Stimulated activated naive B cell treated with anti-CD40 and anti-IgM and Interleukin-4, amounts not matched to agents 10 μg/mL and 1 μg/mL and 100 μg/mL, for 72 hours (primary cell): Measurements from ENCODE around the gene TMEM269.

ENCODE experiments used
- ATAC-seq, 2 donors: fragments of 150-1000 bp; cut with Tn5 transposase; replicated peaks; 2 replicates each; pipeline ENCODE4 v1.10.0; 2021; ENCODE audit warnings: moderate library complexity in 1 of 2
- DNase-seq: peaks from one replicate; pipeline ENCODE4 v3.0.0; 2021
- H3K27ac Mint-ChIP-seq: one replicate; pipeline ENCODE4 v1.8.0; 2022; ENCODE audit warnings: mild to moderate bottlenecking, mixed read lengths
- H3K27me3 Mint-ChIP-seq, 2 donors: one replicate each; pipeline ENCODE4 v1.8.0; 2022; ENCODE audit warnings: mixed read lengths in 2 of 2
- H3K36me3 Mint-ChIP-seq, 2 donors: one replicate each; pipeline ENCODE4 v1.8.0; 2022; ENCODE audit warnings: mixed read lengths in 2 of 2, mild to moderate bottlenecking in 1 of 2
- H3K4me1 Mint-ChIP-seq, 2 donors: one replicate each; pipeline ENCODE4 v1.8.0; 2022; ENCODE audit warnings: mixed read lengths in 2 of 2, mild to moderate bottlenecking in 1 of 2
- H3K4me3 Mint-ChIP-seq, 2 donors: one replicate each; pipeline ENCODE4 v1.8.0; 2022; ENCODE audit warnings: mild to moderate bottlenecking in 2 of 2, mixed read lengths in 2 of 2, moderate library complexity in 1 of 2
- H3K9me3 Mint-ChIP-seq, 2 donors: one replicate each; pipeline ENCODE4 v1.8.0; 2022; ENCODE audit warnings: mixed read lengths in 2 of 2, mild to moderate bottlenecking in 1 of 2

TMEM269 gene, protein sequence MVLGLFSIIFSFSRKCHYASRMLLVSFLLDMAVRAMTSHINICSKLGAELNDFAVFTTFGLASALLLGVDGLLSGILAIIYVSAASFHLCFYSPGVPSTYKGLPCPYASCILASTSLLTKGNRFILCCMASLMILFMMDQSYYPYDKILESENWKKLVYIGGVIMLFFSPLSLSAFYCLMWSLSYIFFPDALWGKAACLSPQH

DNA sequence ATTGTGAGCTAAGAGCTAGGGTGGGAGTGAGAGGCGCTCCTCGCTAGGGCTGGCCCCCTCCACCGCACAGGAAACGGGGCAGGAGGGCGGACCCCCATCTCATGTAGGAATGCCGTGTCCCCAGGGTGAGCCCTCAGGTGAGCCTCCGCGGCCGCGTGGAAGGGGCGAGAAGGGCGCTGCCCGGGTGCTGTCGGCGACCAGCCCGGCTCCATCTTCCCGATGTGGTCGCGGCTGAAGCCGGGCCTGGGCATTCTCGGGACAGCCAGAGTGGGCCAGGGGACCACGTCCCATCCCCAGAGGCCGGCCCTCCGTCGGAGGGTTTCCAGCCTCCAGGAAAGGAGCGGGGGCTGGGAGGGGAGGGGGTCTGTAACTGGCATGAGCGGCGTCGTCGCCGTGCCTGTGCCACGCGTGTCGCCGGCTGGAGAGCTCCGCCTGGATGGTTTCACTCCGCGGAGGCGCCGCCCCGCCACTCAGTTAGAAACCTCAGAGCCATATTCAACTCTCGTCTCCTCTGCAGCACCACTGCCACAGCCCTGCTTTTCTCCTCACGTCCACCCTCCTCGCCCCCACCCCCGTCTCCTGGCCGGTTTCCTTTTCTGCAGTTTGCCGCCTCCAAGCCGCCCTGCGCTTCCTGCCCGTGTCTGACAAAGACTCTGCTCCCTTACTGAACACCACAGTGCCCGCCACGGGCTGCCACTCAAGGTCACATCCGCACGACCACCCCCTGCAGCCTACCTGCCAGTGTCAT is at the start of gene TMEM269:
Gene TMEM269, plus strand, starts transcription at position 46 of the 748 bp plus-strand sequence. CDS start 4,903 bp downstream, outside the sequence.
- DNase-seq (no peak), ATAC-seq (peak; percentile 73 to 82)
- Mint-ChIP-seq H3K9me3 (no peaks in the 10 kb centered on the region), H3K27ac (peak within 1 kb of the TSS; percentile 51), H3K27me3 (peaks cover 11 to 14% of the 10 kb centered on the region in 2 donors), H3K36me3 (peaks cover 19 to 43% of the 10 kb centered on the region in 2 donors), H3K4me3 (peak within 1 kb of the TSS; percentile 73 to 79), H3K4me1 (peaks cover 23 to 30% of the 10 kb centered on the region in 2 donors)

DNA sequence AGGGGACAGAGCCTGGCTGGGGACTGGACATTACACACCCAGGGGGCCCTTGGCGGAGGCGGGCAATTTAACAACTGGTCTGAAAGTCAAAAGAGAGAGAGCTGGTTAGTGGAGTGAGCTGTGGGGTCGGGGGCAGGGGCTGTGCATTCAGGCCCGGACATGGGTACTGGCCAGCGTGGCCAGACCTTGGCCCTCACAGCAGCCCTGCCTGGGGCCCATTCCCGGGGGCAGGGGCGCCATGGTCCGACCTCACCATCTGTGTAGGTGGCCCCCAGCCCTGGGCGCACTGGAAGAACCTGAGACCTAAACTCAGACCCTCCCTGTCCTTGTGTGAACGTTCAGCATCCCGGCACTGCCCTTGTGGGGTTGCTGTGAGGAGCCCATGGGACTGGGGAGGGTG is 49.7 kb upstream of the TMEM269 start:
- Mint-ChIP-seq H3K4me1 (peaks cover 14 to 25% of the 10 kb centered on the region in 2 donors), H3K27me3 (no peaks in the 10 kb centered on the region)
- ATAC-seq: no peak

DNA sequence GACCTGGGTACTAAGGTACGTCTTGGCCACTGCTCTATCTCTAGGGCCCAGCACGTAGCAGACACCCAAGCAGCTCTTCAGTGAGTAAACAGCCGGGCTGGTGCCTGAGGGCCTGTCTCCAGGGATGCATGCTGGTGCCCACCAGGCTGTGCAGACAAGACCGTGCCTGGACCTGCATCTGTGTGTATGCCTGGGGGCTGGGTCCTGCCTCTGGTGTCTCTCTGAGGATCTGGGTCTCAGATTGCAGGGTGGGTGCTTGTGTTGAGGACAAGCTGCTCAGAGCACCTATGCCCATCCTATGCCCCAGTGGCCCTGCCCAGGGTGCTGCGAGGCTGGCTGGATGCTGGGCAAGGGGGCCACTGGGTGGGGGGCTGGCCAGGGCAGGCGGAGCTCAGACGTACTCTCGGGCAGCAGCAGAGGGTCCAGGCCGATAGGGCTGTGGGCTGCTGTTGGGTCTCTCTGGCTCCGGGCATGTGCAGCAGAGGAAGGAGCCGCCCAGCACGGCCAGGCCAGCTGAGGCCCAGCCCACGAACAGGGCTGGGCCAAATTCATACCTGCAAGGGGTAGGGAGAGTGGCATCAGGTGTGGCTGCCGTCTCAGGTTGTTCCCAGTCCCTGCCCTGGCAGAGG is 49.2 kb upstream of the TMEM269 start:
- no peaks in the 10 kb centered on the region for H3K9me3 Mint-ChIP-seq

More for the DNA sequence above, 49.7 kb upstream of the TMEM269 start:
- DNase-seq: no peak
- H3K4me3 Mint-ChIP-seq: no peak overlapping the region
- H3K9me3 Mint-ChIP-seq: no peaks in the 10 kb centered on the region
- H3K27ac Mint-ChIP-seq: no peak overlapping the region
- H3K36me3 Mint-ChIP-seq: no peaks in the 10 kb centered on the region

DNA sequence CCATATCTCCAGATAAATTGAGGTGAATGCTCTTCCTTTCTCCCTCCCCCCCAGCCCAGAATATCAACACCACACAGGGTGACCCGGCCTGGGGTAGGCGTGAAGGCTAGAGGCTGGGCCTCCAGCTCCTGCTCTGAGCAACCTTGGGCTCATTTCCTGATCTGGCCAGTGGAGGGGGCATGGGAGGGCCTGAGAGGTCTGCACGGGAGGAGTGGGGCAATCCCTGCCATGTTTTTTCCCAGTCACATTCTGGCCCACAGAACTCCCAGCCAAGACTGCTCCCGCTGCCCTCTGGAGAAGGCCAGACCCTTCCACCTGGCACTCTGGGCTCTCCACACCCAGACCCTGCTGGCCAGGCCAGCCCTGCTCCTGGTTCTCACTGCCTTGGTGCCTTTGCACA is 48.6 kb upstream of the TMEM269 start:
- no peak for DNase-seq
- no peak overlapping the region for H3K4me3 Mint-ChIP-seq
- H3K27me3 Mint-ChIP-seq: no peaks in the 10 kb centered on the region
- H3K4me1 Mint-ChIP-seq: peaks cover 11 to 23% of the 10 kb centered on the region in 2 donors
- peak overlapping the region; percentile 70 for H3K27ac Mint-ChIP-seq
- H3K36me3 Mint-ChIP-seq: no peaks in the 10 kb centered on the region
- ATAC-seq: peak; percentile 29 to 38
- H3K9me3 Mint-ChIP-seq: no peaks in the 10 kb centered on the region

More for the DNA sequence above, 49.2 kb upstream of the TMEM269 start:
- DNase-seq (no peak), ATAC-seq (no peak)
- no peaks in the 10 kb centered on the region for H3K36me3 Mint-ChIP-seq
- peak overlapping the region; percentile 70 for H3K27ac Mint-ChIP-seq
- no peak overlapping the region for H3K4me3 Mint-ChIP-seq
- peaks cover 14 to 25% of the 10 kb centered on the region in 2 donors for H3K4me1 Mint-ChIP-seq
- H3K27me3 Mint-ChIP-seq: no peaks in the 10 kb centered on the region

DNA sequence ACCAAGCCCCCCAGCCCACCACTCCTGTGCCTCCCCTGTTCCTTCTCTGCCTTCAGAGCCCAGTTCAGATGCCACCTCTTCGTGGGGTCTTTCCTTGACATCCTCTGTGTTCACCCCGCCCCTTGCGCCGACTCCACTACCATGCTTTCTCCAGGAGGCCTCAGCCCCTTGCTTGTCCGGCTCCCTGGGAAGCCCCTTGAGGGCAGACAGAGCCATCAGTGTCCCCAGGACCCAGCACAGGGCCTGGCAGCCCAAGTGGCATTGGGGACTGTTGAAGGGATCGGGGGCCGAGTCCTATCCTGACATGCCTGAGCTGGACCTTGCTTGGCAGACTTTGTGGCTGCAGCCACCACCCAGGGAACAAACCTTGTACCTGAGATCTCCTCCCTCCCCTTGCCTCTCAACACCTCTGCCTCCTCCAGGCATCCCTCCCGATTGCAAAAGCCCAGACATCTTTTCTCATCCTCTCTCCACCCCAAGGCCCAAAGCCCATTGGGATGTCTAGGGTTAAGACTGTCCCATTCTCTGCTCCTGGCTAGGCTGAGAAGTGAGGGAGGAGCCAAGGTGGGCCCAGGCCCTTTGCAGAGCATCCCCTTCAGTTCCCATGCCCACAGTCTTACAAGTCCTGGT is 48.1 kb upstream of the TMEM269 start:
- ATAC-seq (peak in 1 of 2 donors; percentile 11), DNase-seq (no peak)
- Mint-ChIP-seq H3K36me3 (no peaks in the 10 kb centered on the region), H3K9me3 (no peaks in the 10 kb centered on the region), H3K27ac (no peak overlapping the region), H3K4me1 (peaks cover 11 to 19% of the 10 kb centered on the region in 2 donors), H3K4me3 (no peak overlapping the region), H3K27me3 (no peaks in the 10 kb centered on the region)

DNA sequence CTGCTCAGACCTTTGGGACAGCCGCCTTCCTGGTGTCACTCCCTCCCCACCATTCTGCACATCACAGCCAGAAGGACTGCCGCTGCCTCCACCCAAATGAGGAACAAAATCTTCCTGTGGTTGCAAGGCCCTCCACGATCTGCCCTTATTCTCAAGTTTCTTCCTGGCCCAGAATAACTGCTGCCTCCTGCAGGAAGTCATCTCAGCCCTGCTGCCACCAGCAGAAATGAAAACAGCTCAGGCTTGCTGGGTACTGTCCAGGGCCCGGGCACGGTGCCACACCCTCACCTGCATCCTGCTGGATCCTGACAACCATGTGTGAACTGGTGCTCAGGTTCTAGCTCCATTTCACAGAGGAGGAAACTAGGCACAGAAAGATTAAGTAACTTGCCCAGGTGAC is 47.5 kb upstream of the TMEM269 start:
- peak; percentile 64 to 81 for ATAC-seq

DNA sequence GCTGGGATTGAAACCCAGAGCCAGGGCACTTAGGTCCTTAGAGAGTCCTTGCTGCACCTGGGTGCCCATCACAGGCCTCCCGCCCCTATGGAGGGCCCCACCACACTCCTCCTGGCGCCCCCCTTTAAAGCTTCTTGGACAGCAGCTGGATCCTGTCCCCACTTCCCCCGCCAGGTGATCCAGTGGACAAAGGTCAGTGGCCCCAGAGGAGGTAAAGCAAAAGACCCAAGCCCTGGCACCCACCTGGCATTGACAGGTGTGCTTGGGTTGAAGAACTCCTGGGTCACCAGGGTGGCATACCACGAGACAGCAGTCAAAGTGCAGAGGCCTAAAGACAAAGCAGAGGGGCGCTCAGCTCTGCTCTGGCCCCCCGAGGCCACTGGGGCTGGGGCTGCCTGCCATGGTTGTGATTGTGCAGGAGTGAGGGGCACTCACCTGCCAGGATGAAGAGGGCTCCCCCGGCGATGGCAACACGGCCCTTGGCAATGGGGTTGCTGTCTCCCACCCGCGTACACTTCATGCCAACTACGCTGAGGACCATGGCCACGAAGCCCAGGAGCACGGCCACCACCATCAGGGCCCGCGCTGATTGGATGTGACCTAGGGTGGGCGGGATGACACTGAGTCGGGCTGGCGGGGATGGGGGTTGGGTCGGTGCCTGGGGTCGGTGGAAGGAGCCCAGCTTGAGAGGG is 46.7 kb upstream of the TMEM269 start:
- H3K36me3 Mint-ChIP-seq: no peaks in the 10 kb centered on the region
- DNase-seq: no peak
- no peak overlapping the region for H3K4me3 Mint-ChIP-seq
- H3K9me3 Mint-ChIP-seq: no peaks in the 10 kb centered on the region
- H3K27ac Mint-ChIP-seq: no peak overlapping the region
- no peak for ATAC-seq
- no peaks in the 10 kb centered on the region for H3K27me3 Mint-ChIP-seq
- H3K4me1 Mint-ChIP-seq: peaks cover 11 to 19% of the 10 kb centered on the region in 2 donors

More for the DNA sequence above, 47.5 kb upstream of the TMEM269 start:
- Mint-ChIP-seq H3K9me3 (no peaks in the 10 kb centered on the region), H3K4me1 (peaks cover 11 to 19% of the 10 kb centered on the region in 2 donors), H3K4me3 (no peak overlapping the region), H3K27ac (no peak overlapping the region), H3K27me3 (no peaks in the 10 kb centered on the region), H3K36me3 (no peaks in the 10 kb centered on the region)
- peak; percentile 19 for DNase-seq

DNA sequence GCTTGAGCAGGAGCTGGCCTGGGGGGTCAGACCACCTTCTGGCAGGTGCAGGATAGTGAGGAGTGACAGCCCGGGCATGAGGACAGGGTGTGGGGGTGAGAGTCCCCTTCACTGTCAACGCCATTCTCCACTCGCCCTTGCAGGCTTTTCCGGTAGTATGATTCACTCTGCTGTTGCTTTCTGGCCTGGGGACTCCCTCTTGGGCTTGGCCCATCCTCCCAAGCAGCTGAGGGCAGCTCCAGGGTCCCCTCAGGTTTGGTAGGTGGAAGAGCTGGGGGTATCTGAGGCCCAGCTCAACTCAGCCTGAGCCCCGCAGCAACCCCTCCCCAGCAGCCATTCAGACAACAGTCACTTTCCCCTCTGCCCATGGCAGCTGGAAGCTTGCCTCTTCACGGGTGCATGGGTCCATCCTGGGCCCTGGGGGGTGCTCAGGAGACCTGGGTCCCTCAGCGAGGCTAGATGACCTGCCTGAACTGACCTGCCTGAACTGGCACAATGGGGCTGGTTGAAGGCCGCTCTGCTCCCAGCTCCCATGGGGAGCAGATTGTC is 46.0 kb upstream of the TMEM269 start:
- Mint-ChIP-seq H3K36me3 (no peaks in the 10 kb centered on the region), H3K27me3 (no peaks in the 10 kb centered on the region), H3K9me3 (no peaks in the 10 kb centered on the region), H3K4me3 (no peak overlapping the region), H3K27ac (no peak overlapping the region), H3K4me1 (peaks cover 11 to 19% of the 10 kb centered on the region in 2 donors)
- DNase-seq: no peak
- ATAC-seq: no peak

DNA sequence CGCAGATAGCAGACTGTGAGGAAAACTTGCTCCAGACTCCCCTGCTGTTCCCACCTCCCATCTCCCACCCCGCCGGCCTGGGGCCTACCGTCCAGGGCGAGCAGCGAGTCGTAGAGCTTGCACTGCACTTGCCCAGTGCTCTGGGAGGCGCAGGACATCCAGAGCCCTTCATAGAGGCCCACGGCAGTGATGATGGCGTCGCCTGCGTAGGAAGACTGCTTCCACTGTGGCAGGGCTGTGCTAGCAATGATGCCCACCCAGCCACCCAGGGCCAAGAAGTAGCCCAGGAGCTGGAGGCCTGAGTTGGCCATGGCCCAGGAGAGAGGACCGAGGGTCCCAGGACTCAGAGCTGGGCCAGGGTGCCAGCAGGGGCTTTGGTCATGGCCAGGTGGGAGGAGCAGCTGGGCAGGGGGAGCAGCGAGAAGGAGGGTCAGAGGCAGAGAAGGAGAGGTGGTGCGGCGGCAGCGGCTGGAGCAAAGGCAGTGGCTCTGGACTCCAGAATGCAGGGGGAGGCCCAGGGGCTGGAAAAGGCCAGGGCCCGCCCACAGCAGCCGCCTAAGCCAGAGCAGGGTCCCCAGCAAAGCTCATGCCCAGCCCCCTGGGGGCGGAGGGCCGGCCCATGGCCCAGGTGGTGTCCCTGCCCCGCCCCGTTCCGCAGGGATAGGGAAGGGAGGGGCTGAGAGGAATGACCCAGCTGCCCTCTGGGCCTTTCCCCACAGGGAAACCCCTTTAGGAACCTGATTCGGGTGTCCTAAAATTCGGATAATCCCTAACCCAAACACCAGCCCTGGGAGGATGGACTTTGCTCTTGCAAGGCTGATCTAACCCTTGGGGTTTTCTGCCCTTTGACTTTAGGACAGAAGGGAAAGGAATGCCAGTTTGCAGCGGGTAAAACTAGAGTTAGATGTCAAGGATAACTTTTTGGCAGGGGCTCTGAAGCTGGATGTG is 44.8 kb upstream of the TMEM269 start, which contains the start of gene CLDN19:
Gene CLDN19, minus strand, starts transcription at position 484 of the 948 bp plus-strand sequence. Its CDS starts 173 bp downstream, at position 311.
- Mint-ChIP-seq H3K9me3 (no peaks in the 10 kb centered on the region), H3K27ac (no peak within 1 kb of the TSS), H3K27me3 (no peaks in the 10 kb centered on the region), H3K36me3 (no peaks in the 10 kb centered on the region), H3K4me3 (no peak within 1 kb of the TSS), H3K4me1 (peaks cover 11 to 19% of the 10 kb centered on the region in 2 donors)
- ATAC-seq: no peak
- DNase-seq: no peak

DNA sequence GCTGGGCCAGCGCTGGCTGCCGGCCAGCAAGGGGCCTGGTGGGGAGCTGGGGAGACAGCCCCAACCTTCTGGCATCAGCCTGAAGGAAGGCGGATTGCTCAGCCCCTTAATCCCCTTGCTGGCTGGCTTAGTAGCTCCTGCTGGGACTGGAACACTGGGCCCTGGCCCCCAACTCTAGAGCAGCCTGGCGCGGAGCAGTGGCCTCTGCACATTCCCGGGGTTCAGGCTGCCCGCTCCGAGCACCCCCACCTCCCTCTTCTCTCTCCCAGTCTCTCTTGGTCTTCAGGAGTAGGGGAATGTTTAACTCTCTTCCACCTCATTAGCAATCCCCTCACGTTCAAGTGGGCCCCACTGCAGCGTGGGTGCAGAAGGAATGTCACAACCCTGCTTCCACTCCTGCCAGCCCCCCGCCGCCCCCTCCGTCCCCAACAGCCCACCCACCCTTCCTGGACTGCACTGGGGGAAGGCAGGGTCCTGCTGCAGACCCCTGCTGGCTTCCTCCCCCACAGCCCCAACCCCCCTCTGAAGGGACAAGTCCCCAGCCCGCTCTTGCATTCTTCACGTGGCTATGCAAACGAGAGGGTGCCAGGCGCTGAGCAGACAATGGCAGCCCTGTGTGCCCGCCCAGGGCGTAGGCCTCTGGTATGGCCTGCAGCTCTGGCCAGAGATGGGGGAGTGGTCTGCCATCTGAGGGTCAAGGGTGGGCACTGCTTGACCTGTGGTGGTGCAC is 43.8 kb upstream of the TMEM269 start:
- no peaks in the 10 kb centered on the region for H3K9me3 Mint-ChIP-seq

DNA sequence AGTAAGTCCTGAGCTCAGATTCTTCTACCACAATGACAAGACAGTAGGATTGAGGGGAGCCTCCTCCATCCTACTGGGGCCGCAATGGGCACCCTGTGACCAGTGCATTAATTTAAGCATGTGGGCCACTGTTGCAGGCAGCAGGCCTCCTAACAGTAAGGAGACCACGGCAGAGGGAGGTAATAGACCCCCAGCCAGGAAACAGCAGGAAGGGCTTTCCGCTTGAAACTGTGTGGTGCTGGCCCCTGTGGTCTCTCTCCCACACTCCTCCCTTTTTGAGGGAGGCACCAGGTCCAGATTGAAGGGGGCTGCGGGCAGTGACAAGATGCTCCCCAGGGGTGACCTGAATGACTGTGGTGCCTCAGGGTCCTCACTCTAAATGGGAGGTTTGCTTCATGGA is 43.1 kb upstream of the TMEM269 start:
- Mint-ChIP-seq H3K9me3 (no peaks in the 10 kb centered on the region), H3K4me1 (peaks cover 6 to 15% of the 10 kb centered on the region in 2 donors), H3K4me3 (no peak overlapping the region), H3K36me3 (peaks cover 0 to 13% of the 10 kb centered on the region in 2 donors), H3K27me3 (no peaks in the 10 kb centered on the region), H3K27ac (no peak overlapping the region)
- no peak for ATAC-seq
- no peak for DNase-seq

More for the DNA sequence above, 43.8 kb upstream of the TMEM269 start:
- H3K4me1 Mint-ChIP-seq: peaks cover 11 to 19% of the 10 kb centered on the region in 2 donors
- no peak overlapping the region for H3K27ac Mint-ChIP-seq
- no peak overlapping the region for H3K4me3 Mint-ChIP-seq
- ATAC-seq (no peak), DNase-seq (no peak)
- no peaks in the 10 kb centered on the region for H3K27me3 Mint-ChIP-seq
- H3K36me3 Mint-ChIP-seq: peaks cover 0 to 7% of the 10 kb centered on the region in 2 donors

DNA sequence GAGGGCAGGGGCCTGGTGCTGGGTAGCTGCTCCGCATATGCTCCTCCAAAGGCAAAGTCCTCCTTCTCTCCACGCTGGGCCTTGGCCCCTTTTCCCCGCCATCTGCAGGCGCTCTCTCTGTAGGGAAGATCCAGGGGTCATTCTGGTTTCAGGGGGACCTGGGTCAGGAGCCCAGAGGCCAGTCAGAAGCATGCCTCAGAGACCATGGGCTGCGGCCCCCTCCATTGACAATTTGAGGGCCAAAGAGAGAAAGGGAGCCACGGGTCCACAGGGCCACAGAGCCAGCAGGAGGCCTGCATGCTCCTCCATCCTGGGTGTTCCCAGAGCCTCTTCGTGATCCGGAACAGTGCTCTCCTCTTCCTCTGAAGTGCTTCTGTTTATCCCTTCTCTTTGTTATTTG is 42.6 kb upstream of the TMEM269 start:
- DNase-seq: no peak
- H3K9me3 Mint-ChIP-seq: no peaks in the 10 kb centered on the region
- H3K36me3 Mint-ChIP-seq: peaks cover 2 to 17% of the 10 kb centered on the region in 2 donors
- no peaks in the 10 kb centered on the region for H3K27me3 Mint-ChIP-seq
- no peak overlapping the region for H3K27ac Mint-ChIP-seq
- no peak overlapping the region for H3K4me3 Mint-ChIP-seq
- ATAC-seq: no peak
- H3K4me1 Mint-ChIP-seq: peaks cover 3 to 11% of the 10 kb centered on the region in 2 donors
